ENCODE results near the gene PTPN12.

The PTPN12 gene

GRCh38 chr7:77665161-77665560, 128.1 kb downstream of the PTPN12 start:
- no peak for FAIRE-seq

- no peak for FAIRE-seq
Measured at GRCh38 chr7:77667459-77668086, 130.5 kb downstream of the PTPN12 start.

GRCh38 chr7:77674878-77675277, 137.8 kb downstream of the PTPN12 start:
- no peak for FAIRE-seq

GRCh38 chr7:77679608-77680007, 142.5 kb downstream of the PTPN12 start:
- no peak for FAIRE-seq

GRCh38 chr7:77680266-77680665, 143.2 kb downstream of the PTPN12 start:
- no peak for FAIRE-seq

GRCh38 chr7:77684030-77684429, 146.9 kb downstream of the PTPN12 start:
- no peak for FAIRE-seq

GRCh38 chr7:77685233-77685632, 148.1 kb downstream of the PTPN12 start:
- no peak for FAIRE-seq

- no peak for FAIRE-seq
Measured at GRCh38 chr7:77687100-77687746, 150.1 kb downstream of the PTPN12 start.

GRCh38 chr7:77687747-77688144, 150.7 kb downstream of the PTPN12 start:
- no peak for FAIRE-seq
